ENCODE measurements around the gene LASP1NB.
A peak's percentile ranks its signal among the peaks of the same experiment; 100 is the strongest.

The LASP1NB gene

DNA sequence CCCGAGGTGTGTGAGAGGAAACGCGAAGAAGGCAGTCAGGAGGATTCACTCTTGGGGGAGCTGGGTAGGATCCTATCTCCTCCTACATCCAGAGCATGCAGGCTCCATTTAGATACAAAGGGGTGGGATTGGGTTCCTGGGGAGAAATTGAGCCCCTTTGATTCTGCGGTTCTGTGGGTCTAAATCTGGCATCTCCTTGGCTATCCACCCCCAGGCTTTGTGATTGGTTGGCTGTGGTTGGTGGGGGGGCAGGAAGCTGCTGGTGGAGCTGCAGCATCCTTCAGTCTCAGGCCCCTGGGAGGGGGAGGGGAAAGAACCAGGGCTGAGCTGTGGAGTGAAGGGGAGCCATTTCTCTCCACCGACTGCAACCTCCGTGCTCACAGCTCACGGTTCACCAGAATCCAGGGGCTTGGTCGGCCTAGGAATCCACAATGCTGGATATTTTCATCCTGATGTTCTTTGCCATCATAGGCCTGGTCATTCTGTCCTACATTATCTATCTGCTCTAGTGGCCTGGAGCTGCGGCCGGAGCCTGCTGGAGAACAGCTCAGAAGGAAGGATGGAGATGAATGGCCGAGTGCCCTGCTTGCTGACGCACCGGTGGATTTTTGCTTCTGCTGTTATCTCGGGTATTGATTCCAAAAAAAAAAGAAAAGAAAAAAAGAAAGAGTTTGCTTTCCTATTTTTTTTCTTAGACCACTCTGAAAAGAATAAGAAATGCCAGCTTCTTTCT is at the start of gene LASP1NB:
TSS of gene LASP1NB (plus strand) at position 352 of the 733 bp plus-strand sequence.
- peak; percentile 54 for DNase-seq

DNA sequence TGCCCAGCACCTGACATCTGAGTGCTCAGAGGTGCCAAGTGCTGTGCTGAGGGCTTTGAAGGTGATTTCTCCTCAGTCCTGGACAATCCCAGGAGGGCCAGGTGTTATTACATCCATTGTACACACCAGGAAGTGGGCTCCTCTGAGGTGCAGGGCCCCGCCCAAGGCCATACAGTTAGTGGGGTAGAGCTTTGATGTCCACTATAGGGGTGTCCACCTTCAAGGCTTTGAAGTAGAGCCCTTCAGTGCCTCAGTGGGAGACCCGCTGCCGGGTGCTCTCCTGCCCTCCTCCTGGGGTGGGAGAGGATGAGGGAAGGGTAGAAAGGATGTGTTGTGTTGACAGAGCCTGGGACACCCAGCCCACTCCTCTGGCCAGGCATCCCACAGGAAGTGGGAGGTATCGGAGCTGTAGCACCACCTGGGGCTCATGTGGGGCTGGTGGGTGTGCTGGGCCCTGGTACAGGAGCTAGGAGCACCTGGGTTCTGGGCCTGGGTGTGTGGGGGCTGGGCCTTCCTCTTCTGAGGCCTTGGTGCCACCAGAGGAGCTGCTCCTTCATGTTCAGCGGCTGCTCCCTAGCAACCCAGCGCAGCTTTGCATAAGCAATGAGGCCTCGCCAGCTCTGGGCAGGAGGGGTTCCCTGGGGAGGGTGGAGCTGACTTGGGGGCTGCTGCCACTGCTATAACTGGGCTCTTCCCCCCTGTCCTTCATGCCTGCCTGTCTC is 48.1 kb upstream of the LASP1NB start:
- DNase-seq, result peak; percentile 40

DNA sequence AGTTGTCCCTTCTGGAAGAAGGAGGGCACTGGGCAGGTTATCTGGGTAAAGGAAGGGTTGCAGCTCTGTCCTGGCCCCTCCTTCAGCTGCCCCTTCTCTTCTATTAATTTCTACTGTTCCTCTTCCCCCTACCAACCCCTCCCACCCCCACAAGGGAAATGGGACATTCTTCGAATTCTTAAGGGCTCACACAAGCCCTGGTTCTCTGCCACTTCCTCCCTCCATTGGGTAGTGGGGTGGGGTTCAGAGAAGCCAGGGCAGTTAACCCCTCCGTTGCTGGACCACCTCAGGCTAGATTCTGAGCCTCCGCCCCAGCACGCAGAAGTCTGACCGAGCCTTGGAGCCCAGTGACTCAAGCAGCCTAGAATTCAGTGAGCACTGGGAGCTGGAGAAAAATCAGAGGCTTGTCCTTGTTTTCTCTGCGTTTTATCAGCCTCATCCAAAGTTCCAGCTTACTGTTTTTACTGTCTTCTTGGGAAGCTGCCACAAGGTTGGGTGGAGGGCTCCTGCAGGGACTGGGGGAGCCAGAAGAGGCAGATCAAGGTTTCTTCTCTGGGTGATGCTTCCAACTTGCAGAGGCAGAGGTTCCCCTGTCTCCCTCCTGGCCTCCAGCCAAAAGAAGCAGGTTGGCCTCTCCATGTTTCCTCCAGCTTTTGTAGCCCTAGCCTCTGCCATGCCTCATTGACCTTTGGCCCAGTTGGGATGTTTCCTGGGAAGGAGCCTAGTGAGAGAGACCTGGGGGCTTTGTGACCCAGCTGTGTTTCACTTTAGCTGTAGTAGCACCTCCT is 45.3 kb upstream of the LASP1NB start:
- DNase-seq, result no peak

DNA sequence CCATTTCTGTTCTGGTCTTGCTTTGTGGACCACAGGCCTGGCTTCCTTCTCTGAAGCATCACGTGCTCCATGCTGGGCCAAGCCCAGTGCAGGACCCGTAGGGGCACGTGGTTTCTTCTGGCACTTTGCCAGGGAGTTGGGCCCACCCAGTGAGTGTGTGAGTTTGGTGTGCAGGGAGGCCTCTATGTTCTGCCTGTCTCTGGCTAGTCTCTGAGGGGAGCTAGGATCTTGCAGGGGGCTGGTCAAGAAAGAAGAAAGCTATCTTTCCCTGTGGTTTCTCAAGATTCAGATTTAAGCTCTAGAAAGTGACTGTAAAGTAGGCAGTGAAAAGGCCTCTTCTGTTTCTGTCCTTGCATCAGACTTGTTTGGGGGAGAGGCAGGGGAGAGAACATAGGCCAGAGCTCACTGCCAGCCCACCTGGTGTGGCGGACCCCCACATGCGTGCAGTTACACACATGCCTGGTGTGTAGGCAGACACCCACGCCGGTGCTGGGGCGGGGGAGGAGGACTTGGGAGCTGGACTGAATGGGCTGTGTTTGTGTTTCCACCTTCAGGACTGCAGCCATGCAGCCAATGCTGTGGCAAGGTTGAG is 43.7 kb upstream of the LASP1NB start:
- DNase-seq, result peak; percentile 50

DNA sequence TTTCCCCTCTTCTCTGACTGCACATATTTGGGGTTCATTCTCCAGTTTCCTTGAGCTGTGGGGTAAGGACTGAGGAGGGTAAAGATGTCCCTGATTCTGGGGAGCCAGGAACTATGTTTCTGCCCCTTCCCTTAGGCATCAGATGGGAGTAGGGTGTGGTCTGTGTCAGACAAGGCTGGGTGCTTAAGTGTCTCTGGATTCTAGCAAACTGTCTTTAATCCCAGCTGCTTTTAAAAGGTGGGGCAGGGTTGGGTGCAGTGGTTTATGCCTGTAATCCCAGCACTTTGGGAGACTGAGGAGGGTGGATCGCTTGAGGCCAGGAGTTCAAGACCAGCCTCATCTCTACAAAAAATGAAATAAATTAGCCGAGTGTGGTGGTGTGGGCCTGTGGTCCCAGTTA is 42.5 kb upstream of the LASP1NB start:
- no peak for DNase-seq

DNA sequence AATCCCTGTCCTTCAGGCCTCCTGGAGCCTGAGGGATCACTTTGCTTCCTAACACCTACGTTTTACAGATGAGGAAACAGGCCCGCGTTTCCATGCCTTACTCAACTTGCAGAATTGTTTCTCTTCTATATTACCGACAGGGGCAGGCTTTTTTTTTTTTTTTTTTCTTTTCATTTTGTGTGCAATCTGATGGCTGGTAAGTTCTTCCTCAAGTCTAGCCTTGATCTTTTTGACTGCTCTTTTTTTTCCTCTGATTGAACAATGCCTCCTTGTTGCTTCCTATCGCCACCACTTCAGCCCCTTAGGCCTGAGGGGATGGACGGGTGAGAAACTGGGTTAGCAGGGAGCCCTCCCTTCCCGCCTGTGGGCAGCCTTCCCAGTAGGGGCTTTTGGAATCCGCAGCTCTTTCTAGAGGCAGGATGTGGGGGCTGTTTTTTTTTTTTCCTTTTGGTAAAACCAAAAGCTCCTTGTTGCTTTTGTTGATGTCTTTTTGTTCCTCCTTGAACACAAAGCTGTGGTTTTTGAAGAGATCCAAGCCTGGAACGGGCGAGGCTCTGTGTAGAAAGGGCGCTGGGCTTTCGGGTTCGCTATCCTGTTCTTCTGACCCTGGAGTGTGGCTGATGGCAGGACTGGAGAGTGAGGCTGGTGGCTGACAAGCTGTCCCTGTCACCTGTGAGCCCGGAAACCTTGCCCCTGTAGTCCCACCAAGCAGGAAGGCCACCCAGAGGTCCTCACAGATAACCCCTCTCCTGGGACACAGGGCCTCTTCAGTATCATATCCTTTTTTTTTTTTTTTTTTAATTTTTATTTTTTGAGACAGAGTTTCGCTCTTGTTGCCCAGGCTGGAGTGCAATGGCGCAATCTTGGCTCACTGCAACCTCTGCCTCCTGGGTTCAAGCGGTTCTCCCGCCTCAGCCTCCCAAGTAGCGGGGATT is 41.6 kb upstream of the LASP1NB start:
- DNase-seq, result no peak

DNA sequence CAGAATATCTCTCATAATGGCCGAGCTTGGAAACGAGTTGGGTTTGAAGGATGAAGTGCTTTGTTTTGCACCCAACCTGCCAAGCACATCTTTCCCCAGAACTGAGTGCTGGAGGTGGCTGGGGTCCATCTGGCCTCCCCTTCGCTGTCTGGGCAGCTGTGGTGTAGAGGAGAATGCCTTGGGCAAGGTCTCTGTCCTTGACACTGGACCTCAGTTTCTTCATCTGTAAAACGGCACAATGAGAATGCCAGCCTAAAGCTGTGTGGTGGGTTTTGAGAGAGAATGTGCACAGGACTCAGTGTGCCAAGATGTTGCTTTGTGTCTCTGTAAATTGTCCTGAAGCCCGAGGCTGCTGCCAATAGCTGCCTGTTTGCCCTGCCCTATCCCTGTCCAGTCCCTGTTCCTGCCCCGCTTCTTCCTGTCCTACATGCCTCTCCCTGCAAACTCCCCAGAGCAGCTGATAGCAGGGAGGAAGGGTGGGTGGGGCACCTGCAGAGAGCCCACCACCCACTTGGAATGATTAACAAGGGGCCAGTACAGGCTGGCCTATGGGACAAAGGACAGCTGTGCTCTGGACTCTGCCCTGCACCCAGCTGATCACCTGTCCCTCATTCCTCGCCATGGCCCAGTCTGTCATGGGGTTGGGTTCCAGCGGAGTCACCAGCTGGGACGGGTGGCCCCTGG is 40.2 kb upstream of the LASP1NB start:
- no peak for DNase-seq

DNA sequence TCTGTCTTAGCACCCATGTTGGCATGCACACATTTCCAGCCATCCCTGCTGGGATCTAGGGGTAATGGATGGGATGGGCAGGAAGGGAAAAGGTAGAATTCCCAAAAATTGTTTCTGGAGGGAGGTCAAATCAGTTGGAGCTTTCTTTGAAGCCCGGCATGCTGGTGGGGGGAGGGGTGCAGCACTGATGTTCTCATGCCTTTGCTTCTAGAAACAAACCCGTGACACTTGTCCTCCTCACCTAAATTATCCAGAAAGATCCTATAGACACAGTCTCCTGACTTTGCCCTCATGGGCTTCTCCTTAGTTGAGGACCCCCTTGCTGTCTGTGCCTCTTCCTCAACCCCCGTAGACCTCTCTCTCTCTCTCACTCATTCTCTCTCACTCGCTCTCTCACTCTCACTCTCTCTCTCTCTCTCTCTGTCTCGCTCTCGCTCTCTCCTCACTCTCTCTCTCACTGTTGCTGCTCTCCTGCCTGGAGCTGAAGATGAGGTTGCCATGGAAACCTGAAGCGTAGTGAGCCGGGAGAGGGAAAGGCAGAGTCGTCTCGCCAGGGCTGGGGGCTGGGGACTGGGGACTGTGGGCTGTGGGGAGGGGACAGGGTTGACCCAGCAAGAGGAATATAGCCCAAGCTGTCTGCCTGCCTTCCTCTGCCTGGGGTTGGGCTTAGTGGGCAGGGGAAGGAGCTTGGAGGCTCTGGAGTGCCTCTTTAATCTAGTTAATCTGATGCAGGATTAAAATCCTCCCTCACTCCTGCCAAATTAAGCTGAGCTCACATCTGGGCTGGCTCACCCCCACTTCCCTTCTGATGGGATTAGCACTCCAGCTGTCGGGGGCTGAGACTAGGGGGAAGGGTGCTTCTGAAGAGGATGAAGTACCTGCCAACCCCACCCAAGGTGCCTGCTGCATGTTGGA is 39.4 kb upstream of the LASP1NB start:
- DNase-seq, result no peak

DNA sequence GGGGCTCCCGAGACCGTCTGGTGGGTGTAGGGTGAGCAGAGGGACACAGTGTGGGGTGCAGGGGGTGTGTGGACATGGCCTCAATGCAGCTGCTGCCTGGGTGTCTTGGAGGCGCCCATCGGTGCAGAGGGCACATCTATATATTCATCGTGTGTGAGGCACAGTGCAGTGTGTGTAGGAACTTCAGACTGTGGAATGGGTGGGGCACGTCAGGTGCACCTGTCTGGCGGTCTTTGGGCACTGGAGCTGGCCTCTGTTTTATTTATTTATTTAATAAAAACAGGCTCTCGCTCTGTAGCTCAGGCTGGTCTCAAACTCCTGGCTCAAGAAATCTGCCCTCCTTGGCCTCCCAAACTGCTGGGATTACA is 38.8 kb upstream of the LASP1NB start:
- DNase-seq, result no peak

DNA sequence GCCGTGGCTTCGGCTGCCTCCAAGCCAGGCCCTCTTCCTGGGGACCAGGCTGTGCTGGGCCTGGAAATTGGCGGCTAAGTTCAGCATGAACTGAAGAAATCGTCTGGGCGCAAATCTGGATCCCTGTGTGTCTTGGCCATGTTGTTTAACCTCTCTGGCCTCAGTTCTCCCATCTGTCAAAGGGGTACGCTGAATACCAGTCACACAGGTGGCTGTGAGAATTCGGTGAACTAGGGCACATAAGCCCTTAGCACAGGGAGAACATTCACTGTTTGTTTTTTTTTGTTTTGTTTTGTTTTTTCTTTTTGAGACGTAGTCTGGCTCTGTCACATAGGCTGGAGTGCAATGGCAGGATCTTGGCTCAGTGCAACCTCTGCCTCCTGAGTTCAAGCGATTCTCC is 36.6 kb upstream of the LASP1NB start:
- DNase-seq, result no peak

DNA sequence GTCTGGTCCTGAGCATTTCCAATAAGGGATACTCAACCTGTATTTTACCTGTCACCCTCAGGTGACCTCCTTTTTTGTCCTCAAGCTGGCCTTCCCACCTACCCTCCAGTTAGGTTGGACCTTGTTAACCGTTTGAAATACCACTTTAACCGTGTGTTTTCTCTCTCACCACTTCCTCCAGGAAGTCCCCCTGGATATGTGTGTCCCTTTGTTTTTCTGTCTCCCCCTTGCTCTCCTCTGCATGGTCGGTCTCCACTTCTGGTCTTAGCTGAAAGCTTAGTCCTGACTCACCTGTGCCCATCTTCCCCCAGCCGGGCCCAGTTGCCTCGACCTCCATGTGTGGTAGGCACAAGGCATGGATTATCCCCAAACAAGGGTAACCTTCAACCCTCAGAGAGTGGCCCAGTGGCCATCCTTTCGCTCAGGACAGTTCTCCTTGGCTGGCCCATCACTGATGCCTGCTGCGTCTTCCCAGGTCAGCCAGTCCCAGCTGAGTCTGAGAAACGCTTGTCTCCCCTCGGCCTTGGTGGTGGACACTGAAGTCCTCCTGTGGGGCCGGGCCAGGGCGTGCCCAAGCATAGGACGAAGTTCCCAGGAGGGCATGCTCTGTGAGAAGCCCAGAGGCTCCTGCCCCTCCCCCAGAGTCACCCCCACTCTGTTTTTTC is 35.5 kb upstream of the LASP1NB start:
- DNase-seq, result no peak

DNA sequence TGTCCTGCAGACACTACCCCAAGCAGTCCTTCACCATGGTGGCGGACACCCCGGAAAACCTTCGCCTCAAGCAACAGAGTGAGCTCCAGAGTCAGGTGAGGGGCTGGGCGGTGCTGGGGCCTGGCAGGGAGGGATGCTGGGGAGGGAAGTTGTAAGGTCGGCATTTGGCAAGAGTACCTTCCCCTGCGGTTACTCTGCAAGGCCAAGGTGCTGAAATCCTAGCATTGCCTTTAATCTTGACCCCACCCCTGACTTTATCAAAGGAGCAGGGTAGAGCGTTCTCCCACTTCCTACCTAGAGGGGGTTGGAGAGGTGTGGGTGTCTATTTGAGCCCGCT is 35.0 kb upstream of the LASP1NB start:
- no peak for DNase-seq

DNA sequence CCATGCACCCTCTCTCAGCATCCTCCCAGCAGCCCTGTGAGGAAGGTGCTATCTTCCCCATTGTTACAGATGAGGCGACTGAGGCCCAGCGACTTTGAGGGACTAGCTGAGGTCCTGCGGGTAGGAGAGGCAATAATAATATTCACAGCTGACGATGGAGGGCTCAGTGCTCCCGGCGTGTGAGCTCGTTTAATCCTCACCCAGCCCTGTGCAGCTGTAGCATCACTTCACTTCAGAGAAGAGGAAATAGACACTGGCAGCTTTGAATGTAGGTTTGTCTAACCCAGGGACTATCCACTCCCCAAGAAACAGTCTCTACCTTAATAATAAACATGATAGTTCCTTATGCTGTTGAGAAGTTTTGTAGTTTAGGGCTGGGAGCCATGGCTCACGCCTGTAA is 34.0 kb upstream of the LASP1NB start:
- no peak for DNase-seq

DNA sequence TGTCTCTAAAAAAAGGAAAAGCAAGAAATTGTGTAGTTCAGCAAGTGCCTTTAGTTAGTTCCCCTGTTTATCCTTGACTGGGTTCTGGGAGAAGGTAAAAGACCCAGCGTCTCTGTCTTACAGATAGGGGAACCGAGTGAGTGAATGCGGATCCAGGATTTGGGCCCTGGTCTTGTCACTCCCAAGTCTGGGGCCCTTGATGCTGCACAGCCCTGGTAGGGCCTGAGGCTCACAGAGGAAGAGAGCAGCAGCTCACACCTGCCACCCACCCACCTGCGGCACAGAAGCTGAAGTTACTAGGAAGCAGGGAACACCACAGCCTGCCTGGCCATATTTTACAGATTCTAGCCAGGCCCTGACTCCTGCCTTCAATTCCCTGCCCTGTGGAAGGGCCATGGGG is 33.3 kb upstream of the LASP1NB start:
- DNase-seq, result no peak

DNA sequence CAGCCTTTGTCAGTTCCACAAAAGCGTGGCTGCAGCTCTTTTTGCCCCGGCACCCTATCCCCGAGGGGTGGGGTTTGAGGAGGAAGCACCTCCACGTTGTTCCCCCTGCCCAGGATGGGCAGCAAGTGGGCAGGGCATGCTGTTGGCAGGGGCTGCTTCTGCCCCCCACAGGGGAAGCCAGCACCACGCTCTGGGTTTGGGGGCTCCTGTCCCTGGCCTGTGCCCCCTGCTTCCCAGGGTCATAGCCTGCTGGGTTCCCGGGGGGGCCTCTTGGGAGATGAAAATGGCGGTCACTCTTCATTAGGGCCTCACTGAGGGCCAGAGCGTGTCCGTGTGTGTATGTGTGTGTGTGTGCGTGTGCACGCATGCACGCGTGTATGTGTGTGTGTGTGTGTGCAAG is 32.8 kb upstream of the LASP1NB start:
- DNase-seq, result no peak

DNA sequence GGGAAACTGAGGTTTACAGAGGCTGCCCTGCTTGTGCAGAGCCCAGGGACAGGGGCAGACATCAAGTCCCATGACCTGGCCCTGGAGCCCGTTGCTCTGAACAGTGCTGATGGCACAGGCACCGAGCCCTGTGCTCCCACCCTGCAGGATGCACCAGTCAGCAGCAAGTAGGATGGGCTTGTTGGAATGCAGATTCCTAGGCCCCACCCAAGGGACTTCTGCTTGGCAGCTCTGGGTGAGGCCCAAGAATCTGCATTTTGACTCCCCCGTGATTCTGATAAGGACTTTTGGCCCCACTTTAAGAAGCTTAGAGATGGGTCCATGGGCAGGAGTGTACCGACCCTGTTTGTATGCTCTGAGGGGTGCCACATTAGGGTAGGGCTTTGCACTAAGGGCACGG is 32.3 kb upstream of the LASP1NB start:
- no peak for DNase-seq

DNA sequence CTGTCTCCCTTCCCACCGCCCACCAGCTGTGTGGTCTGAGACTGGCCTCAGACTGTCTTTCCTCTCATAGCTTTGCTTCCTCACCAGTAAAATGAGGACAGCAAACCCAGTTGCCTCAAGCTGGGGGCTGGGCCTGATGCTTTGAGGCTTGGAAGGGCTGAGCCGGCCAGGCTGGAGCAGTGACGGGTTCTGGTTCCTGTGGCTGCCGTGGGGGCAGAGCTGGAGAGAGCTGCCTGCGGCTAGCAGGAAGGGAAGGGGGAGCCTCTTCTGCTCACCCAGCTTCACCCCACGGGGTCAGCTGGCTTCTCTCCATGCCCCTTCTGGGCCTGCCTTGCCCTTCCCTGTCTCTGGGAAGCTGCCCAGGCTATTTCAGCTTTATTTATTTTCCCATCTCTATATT is 31.8 kb upstream of the LASP1NB start:
- no peak for DNase-seq

DNA sequence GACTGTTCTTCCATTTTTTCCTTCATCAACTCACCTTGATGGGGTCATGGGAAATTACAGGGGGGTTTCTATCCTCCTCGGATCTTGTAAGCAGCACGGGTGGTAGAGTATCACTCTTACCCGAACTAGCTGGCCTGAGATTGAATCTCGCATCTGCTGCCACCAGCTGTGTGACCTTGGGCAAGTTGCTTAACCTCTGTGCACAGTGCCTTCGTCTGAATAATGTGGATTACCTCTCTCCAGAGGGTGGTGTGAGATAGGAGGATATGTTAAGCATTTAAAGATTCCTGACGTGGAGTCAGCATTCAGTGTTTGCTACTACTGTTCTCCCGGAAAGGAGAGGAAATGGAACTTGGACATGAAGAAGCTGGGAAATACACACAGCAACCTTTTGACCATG is 31.1 kb upstream of the LASP1NB start:
- DNase-seq, result no peak

DNA sequence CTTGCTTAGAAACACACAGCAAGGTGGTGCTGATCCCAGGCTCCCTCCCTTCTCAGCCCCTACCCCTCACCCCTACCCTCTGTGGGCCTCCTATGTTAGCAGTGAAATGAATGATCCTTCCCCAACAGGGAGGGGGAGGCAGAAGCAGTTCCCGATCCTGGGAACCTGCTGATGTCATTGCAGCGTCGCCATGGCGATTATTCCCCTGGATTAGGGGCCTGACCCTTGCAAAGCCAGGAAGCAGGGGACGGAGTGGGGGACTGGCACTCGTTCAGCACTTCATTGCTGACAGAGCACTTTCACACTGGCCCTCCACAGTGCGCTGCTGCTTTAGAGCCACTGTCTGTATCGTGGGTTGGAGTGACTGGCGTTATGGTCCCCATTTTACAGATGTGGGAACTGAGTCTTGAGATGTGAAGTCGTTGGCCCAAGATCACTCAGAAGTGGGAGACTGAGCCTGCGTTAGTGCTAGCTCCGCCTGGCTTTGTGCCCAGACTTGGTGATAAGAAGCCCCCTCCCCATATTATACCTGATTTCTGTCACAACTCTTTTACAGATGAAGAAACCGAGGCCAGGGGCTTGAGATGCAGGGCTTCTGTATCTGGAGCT is 29.0 kb upstream of the LASP1NB start:
- no peak for DNase-seq

DNA sequence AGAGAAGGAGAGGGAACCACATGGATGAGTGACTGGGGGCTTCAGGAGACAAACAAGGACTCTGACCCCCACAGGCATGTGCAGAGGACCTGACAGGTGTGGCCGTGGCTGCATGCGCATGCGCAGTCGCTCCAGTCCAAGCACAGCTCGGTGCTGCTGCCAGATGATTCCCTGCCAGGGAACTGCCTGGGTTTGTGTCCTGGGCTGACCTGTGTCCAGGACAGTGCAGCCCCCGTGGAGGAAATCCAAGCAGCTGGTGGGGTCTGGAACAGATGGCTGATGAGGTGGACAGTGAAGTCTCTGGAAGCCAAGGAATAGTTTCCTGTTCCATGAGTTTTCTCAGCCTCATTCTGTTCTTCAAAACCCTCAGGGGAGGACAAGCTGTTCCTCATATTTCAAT is 28.2 kb upstream of the LASP1NB start:
- DNase-seq, result no peak
